HepG2 (cell line): ENCODE data around the gene COG1. TPM values are rescaled to one million over a fixed set of nuclear protein-coding genes. Genes with fewer than 3 reads are reported as not detected.

Experiments
- HIVEP1 ChIP-seq: sonication (generic); formaldehyde crosslinking; IDR thresholded peaks from 2 replicates; pipeline ENCODE4 v1.4.0; 2020; ENCODE audit warnings: mild to moderate bottlenecking, missing genetic modification reagents
- MAFK ChIP-seq, 2 experiments: IDR thresholded peaks in 1 of 2; conservative IDR thresholded peaks in 1 of 2; 2 replicates each; pipeline ENCODE4 v1.6.1; 2011; ENCODE audit warnings: improper control_type of control experiment in 2 of 2, low read length in 2 of 2
- NFYC ChIP-seq: IDR thresholded peaks from 2 replicates; pipeline ENCODE4 v1.6.1; 2016; ENCODE audit warnings: missing genetic modification reagents, missing compliant biosample characterization
- RXRA ChIP-seq: sonication (generic); formaldehyde crosslinking; IDR thresholded peaks from 2 replicates; pipeline ENCODE4 v1.5.1; 2020; ENCODE audit warnings: missing genetic modification reagents
- SPEN ChIP-seq: sonication (generic); formaldehyde crosslinking; IDR thresholded peaks from 2 replicates; pipeline ENCODE4 v1.5.1; 2020; ENCODE audit warnings: low read depth, mild to moderate bottlenecking, missing genetic modification reagents
- ZNF101 ChIP-seq: sonication (generic); formaldehyde crosslinking; IDR thresholded peaks from 2 replicates; pipeline ENCODE4 v1.4.0; 2020; ENCODE audit warnings: mild to moderate bottlenecking, low read depth, missing genetic modification reagents, borderline replicate concordance
- ZNF430 ChIP-seq: sonication (generic); formaldehyde crosslinking; IDR thresholded peaks from 2 replicates; pipeline ENCODE4 v1.9.0; 2021; ENCODE audit warnings: mild to moderate bottlenecking, missing genetic modification reagents
- polyA plus RNA-seq, 8 experiments: library from polyadenylated mRNA; depleted of rRNA in 3 of 8; stranded (reverse) in 7 of 8; unstranded in 1 of 8; fragments of >200 nt; fragmentation: Illumina TruSeq in 4 of 8; extraction: Trizol in 4 of 8; gene quantifications; 2 replicates each; pipeline versions ENCODE4 v1.2.1 to v1.2.3, GENCODE V29; 2011 to 2016; ENCODE audit warnings: low read depth in 4 of 8, missing spikeins in 1 of 8, mixed read lengths in 1 of 8; ENCODE audit not compliant: insufficient read depth in 1 of 8
- total RNA-seq, 5 experiments: library from RNA; depleted of rRNA; stranded (reverse); fragments of >200 nt; fragmentation: Illumina TruSeq; extraction: Trizol; gene quantifications; 2 replicates each; pipeline ENCODE4 v1.2.3, GENCODE V29; 2016; ENCODE audit warnings: low read depth in 1 of 5
- TF ChIP-seq, protein P1 (sequence below), 2 experiments: sonication (generic) in 1 of 2; formaldehyde crosslinking in 1 of 2; IDR thresholded peaks; 2 replicates each; pipeline versions ENCODE4 v1.4.0 to v1.6.1; 2016 to 2020; ENCODE audit warnings: borderline replicate concordance in 1 of 2, low read depth in 1 of 2, mild to moderate bottlenecking in 1 of 2, missing genetic modification reagents in 1 of 2
- TF ChIP-seq, protein P2 (sequence below): sonication (generic); formaldehyde crosslinking; IDR thresholded peaks from 2 replicates; pipeline ENCODE4 v1.5.0; 2020; ENCODE audit warnings: mild to moderate bottlenecking, missing genetic modification reagents
- TF ChIP-seq, protein P3 (sequence below), 2 experiments: fragments of 450-650 bp in 1 of 2; sonication (generic) in 1 of 2; formaldehyde crosslinking in 1 of 2; IDR thresholded peaks; 2 replicates each; pipeline versions ENCODE4 v1.6.1 to v1.8.0; 2016 to 2022; ENCODE audit warnings: antibody characterized with exemption in 1 of 2, mild to moderate bottlenecking in 1 of 2, missing genetic modification reagents in 1 of 2

COG1 gene
- total and polyA plus RNA-seq, 2 of the 13 experiments (the other 11 are each of a cell fraction or from before 2014, with no cell fraction given): 36.6 to 39.7 TPM

DNA sequence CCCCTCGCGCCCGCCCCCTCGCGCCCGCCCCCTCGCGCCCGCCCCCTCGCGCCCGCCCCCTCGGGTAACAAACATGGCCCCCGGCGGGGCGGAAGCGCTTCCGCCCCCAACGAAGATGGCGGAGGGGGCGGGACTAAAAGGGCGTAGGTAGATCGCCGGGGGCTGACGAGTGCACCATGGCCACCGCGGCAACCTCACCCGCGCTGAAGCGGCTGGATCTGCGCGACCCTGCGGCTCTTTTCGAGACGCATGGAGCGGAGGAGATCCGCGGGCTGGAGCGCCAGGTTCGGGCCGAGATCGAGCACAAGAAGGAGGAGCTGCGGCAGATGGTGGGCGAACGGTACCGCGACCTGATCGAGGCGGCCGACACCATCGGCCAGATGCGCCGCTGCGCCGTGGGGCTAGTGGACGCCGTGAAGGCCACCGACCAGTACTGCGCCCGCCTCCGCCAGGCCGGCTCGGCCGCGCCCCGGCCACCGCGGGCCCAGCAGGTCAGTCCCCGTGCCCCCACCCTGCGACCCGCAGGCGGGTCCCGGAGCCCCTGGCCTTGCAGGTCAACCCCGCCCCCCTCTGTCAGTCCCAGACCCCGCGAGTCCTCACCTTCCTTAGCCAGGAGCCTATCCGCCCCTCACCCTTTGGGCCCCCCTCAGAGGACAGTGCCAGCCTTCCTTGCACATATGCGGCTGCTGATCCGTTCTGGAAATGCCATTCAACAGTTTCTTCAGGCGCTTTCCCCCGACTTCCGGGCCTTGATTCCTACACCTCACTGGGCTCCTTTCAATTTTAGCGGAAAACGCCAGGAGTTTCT lies at the start of gene COG1 (continued):
- TF ChIP-seq, protein P1, sequence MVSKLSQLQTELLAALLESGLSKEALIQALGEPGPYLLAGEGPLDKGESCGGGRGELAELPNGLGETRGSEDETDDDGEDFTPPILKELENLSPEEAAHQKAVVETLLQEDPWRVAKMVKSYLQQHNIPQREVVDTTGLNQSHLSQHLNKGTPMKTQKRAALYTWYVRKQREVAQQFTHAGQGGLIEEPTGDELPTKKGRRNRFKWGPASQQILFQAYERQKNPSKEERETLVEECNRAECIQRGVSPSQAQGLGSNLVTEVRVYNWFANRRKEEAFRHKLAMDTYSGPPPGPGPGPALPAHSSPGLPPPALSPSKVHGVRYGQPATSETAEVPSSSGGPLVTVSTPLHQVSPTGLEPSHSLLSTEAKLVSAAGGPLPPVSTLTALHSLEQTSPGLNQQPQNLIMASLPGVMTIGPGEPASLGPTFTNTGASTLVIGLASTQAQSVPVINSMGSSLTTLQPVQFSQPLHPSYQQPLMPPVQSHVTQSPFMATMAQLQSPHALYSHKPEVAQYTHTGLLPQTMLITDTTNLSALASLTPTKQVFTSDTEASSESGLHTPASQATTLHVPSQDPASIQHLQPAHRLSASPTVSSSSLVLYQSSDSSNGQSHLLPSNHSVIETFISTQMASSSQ (IDR thresholded peaks at IDR 0.05; ENCODE audit: low read depth): no peak
- TF ChIP-seq, protein P1 (CRISPR knock-in tag; IDR thresholded peaks at IDR 0.05; ENCODE audit: borderline replicate concordance): peak; percentile 50; the same call in 1 of the 2 replicates
- TF ChIP-seq SPEN: peak; percentile 70; the same call in 1 of the 2 replicates
- peak; percentile 81; the same call in 1 of the 2 replicates for TF ChIP-seq RXRA (CRISPR knock-in tag)
- no peak for TF ChIP-seq ZNF430 (CRISPR knock-in tag)
- TF ChIP-seq, protein P2, sequence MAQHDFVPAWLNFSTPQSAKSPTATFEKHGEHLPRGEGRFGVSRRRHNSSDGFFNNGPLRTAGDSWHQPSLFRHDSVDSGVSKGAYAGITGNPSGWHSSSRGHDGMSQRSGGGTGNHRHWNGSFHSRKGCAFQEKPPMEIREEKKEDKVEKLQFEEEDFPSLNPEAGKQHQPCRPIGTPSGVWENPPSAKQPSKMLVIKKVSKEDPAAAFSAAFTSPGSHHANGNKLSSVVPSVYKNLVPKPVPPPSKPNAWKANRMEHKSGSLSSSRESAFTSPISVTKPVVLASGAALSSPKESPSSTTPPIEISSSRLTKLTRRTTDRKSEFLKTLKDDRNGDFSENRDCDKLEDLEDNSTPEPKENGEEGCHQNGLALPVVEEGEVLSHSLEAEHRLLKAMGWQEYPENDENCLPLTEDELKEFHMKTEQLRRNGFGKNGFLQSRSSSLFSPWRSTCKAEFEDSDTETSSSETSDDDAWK (CRISPR knock-in tag): no peak
- TF ChIP-seq, protein P3, sequence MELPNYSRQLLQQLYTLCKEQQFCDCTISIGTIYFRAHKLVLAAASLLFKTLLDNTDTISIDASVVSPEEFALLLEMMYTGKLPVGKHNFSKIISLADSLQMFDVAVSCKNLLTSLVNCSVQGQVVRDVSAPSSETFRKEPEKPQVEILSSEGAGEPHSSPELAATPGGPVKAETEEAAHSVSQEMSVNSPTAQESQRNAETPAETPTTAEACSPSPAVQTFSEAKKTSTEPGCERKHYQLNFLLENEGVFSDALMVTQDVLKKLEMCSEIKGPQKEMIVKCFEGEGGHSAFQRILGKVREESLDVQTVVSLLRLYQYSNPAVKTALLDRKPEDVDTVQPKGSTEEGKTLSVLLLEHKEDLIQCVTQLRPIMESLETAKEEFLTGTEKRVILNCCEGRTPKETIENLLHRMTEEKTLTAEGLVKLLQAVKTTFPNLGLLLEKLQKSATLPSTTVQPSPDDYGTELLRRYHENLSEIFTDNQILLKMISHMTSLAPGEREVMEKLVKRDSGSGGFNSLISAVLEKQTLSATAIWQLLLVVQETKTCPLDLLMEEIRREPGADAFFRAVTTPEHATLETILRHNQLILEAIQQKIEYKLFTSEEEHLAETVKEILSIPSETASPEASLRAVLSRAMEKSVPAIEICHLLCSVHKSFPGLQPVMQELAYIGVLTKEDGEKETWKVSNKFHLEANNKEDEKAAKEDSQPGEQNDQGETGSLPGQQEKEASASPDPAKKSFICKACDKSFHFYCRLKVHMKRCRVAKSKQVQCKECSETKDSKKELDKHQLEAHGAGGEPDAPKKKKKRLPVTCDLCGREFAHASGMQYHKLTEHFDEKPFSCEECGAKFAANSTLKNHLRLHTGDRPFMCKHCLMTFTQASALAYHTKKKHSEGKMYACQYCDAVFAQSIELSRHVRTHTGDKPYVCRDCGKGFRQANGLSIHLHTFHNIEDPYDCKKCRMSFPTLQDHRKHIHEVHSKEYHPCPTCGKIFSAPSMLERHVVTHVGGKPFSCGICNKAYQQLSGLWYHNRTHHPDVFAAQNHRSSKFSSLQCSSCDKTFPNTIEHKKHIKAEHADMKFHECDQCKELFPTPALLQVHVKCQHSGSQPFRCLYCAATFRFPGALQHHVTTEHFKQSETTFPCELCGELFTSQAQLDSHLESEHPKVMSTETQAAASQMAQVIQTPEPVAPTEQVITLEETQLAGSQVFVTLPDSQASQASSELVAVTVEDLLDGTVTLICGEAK (IDR thresholded peaks at IDR 0.05): no peak
- TF ChIP-seq, protein P3 (CRISPR knock-in tag; IDR thresholded peaks at IDR 0.05): peak; percentile 48
- TF ChIP-seq ZNF101 (CRISPR knock-in tag): no peak
- no peak for TF ChIP-seq MAFK (conservative IDR thresholded peaks at IDR 0.05 in 1 of 2, IDR thresholded peaks at IDR 0.05 in 1 of 2; ENCODE audit: low read length in 2 of 2)
- no peak for TF ChIP-seq HIVEP1
- TF ChIP-seq NFYC: no peak
